ENCODE measurements around the gene S100A2. TPM values are rescaled to one million over a fixed set of nuclear protein-coding genes. Genes with fewer than 3 reads are reported as not detected.

S100A2 gene
- total RNA-seq, 1 donor from 2014 or later, result 0.21 TPM

GRCh38 chr1:153545067-153546055 is 20.3 kb downstream of the S100A2 start, which contains the start of gene S100A4:
TSS of gene S100A4 (minus strand) at chr1:153545806. CDS start at chr1:153544794, 1,012 bp downstream.
- intact Hi-C loops (cut with micrococcal nuclease), result loop anchor here (1.0 to 10.0 kb wide), 5 partner anchors 9 to 419 kb away; partner anchors contain the start of genes CREB3L4, ILF2 and SLC39A1
- peaks cover 27% of the 10 kb centered on the region for H3K36me3 Mint-ChIP-seq (ENCODE audit: low read depth)
- DNase-seq (ENCODE audit: low spot score), result peak; percentile 93
- H3K27me3 Mint-ChIP-seq (ENCODE audit: insufficient read depth), result peaks cover 2% of the 10 kb centered on the region
- peak within 1 kb of the TSS; percentile 99 for H3K27ac Mint-ChIP-seq
- no peaks in the 10 kb centered on the region for H3K9me3 Mint-ChIP-seq
- H3K4me3 Mint-ChIP-seq, result peak within 1 kb of the TSS; percentile 90
- H3K4me1 Mint-ChIP-seq (ENCODE audit: low read depth), result peaks cover 83% of the 10 kb centered on the region

DNA sequence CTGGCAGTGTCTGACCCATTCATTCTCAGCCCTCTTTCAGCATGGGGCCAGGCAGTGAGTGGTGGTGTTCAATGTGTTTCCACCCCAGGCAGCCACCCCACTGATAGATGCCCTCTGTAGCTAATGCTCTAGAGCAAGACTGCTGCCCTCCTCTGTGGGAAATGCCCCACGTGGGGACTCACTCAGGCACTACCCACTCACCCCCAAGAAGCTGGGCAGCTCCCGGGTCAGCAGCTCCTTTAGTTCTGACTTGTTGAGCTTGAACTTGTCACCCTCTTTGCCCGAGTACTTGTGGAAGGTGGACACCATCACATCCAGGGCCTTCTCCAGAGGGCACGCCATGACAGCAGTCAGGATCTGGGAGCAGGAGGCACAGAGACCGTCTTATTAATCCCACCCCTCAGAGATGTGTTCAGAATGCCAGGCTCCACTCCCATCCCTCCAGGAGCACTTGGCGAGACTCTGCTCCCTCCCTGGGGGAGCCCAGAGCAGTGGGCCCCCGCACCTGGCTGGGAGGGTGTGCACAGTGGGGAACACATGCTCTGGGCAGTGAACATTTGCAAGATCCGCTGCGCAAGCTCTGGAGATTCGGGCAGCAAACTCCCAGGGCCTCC is 21.1 kb downstream of the S100A2 start:
- Mint-ChIP-seq H3K36me3 (ENCODE audit: low read depth) (peaks cover 27% of the 10 kb centered on the region), H3K27ac (peak overlapping the region; percentile 99), H3K4me3 (peak overlapping the region; percentile 90), H3K27me3 (ENCODE audit: insufficient read depth) (peaks cover 2% of the 10 kb centered on the region), H3K4me1 (ENCODE audit: low read depth) (peaks cover 91% of the 10 kb centered on the region), H3K9me3 (no peaks in the 10 kb centered on the region)
- intact Hi-C loops (cut with micrococcal nuclease), result loop anchor here (1.0 to 10.0 kb wide), 5 partner anchors 8 to 420 kb away; partner anchors contain the start of genes CREB3L4, ILF2 and SLC39A1
- DNase-seq (ENCODE audit: low spot score), result no peak

DNA sequence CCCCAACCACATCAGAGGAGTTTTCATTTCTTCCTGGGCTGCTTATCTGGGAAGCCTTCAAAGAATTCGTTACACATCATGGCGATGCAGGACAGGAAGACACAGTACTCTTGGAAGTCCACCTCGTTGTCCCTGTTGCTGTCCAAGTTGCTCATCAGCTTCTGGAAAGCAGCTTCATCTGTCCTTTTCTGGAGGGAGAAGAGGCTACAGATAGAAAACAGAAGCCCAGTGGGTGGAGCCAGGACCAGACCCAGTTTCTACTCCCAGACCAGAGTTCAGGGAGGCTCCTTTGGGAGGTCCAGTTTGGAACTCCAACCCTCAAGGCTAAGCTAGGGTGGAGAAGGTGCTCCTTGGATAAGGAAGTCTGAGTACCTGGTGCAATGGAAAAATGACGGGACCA is 21.9 kb downstream of the S100A2 start:
- H3K9me3 Mint-ChIP-seq, result no peaks in the 10 kb centered on the region
- intact Hi-C loops (cut with micrococcal nuclease), result loop anchor here (2.0 to 10.0 kb wide), 2 partner anchors 127 to 421 kb away; partner anchors contain the start of genes CREB3L4, ILF2 and SLC39A1
- peaks cover 27% of the 10 kb centered on the region for H3K36me3 Mint-ChIP-seq (ENCODE audit: low read depth)

DNA sequence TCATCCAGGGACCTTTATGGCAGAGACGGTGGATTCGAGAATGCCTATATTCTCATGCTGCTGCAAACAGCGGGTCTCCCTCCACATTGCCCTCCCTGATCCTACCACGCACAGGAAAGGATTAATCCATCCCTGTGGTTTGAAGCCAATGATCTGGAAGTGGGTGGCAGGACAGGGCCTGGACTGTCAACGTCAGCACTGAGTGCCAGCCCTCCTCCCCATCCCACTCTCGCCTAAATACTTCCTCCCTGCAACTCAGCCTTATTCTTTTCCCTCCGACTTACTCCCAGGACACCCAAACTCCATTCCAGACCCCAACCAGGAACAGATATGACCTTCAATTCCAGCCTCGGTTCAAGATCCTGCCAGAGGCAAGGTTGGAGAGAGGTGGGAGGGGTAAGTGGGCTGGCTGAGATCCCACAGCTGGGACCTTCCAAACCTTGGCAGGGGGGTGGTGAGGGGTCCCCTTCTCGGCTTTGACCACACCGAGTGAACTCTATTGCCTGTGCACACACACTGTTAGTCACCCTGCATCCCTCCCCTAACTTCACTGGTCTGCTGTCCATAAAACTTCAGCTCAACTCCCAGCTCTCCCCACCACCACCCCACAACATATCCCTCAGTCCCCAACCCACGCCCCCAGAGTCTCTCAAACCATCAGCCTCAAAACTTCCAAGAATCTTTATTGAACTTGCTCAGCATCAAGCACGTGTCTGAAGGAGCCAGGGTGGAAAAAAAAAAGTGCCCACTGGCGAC is 22.5 kb downstream of the S100A2 start:
- Mint-ChIP-seq H3K27ac (peak overlapping the region; percentile 85), H3K9me3 (no peaks in the 10 kb centered on the region), H3K27me3 (ENCODE audit: insufficient read depth) (no peaks in the 10 kb centered on the region), H3K4me1 (ENCODE audit: low read depth) (peaks cover 82% of the 10 kb centered on the region), H3K4me3 (peak overlapping the region; percentile 90), H3K36me3 (ENCODE audit: low read depth) (peaks cover 27% of the 10 kb centered on the region)
- DNase-seq (ENCODE audit: low spot score), result no peak
- intact Hi-C loops (cut with micrococcal nuclease), result loop anchor here (10.0 kb wide), 1 partner anchor 422 kb away; the partner anchor contains the start of genes CREB3L4 and SLC39A1

More for the DNA sequence above, 21.9 kb downstream of the S100A2 start:
- H3K27ac Mint-ChIP-seq, result peak overlapping the region; percentile 99
- H3K4me3 Mint-ChIP-seq, result peak overlapping the region; percentile 90
- DNase-seq (ENCODE audit: low spot score), result no peak
- no peaks in the 10 kb centered on the region for H3K27me3 Mint-ChIP-seq (ENCODE audit: insufficient read depth)
- peaks cover 88% of the 10 kb centered on the region for H3K4me1 Mint-ChIP-seq (ENCODE audit: low read depth)

- peak overlapping the region; percentile 41 for H3K4me3 Mint-ChIP-seq
- H3K36me3 Mint-ChIP-seq (ENCODE audit: low read depth), result peaks cover 27% of the 10 kb centered on the region
- H3K27ac Mint-ChIP-seq, result peak overlapping the region; percentile 85
- peaks cover 77% of the 10 kb centered on the region for H3K4me1 Mint-ChIP-seq (ENCODE audit: low read depth)
- no peaks in the 10 kb centered on the region for H3K27me3 Mint-ChIP-seq (ENCODE audit: insufficient read depth)
- intact Hi-C loops (cut with micrococcal nuclease), result loop anchor here (10.0 kb wide), 1 partner anchor 423 kb away; the partner anchor contains the start of genes CREB3L4 and SLC39A1
- DNase-seq (ENCODE audit: low spot score), result no peak
- H3K9me3 Mint-ChIP-seq, result no peaks in the 10 kb centered on the region
Observed at GRCh38 chr1:153541641-153542590, 23.7 kb downstream of the S100A2 start.

- DNase-seq (ENCODE audit: low spot score), result peak; percentile 58
- Mint-ChIP-seq H3K4me3 (peak within 1 kb of the TSS; percentile 72), H3K9me3 (no peaks in the 10 kb centered on the region), H3K4me1 (ENCODE audit: low read depth) (peaks cover 76% of the 10 kb centered on the region), H3K27ac (peak within 1 kb of the TSS; percentile 79), H3K36me3 (ENCODE audit: low read depth) (peaks cover 29% of the 10 kb centered on the region), H3K27me3 (ENCODE audit: insufficient read depth) (no peaks in the 10 kb centered on the region)
- intact Hi-C loops (cut with micrococcal nuclease), result loop anchor here (10.0 kb wide), 1 partner anchor 424 kb away; the partner anchor contains the start of genes CREB3L4 and SLC39A1
Observed at GRCh38 chr1:153540394-153541361, 25.0 kb downstream of the S100A2 start, which contains the start of gene S100A5. TSS of gene S100A5 (minus strand) at chr1:153540934. CDS start at chr1:153540191, 743 bp downstream.

DNA sequence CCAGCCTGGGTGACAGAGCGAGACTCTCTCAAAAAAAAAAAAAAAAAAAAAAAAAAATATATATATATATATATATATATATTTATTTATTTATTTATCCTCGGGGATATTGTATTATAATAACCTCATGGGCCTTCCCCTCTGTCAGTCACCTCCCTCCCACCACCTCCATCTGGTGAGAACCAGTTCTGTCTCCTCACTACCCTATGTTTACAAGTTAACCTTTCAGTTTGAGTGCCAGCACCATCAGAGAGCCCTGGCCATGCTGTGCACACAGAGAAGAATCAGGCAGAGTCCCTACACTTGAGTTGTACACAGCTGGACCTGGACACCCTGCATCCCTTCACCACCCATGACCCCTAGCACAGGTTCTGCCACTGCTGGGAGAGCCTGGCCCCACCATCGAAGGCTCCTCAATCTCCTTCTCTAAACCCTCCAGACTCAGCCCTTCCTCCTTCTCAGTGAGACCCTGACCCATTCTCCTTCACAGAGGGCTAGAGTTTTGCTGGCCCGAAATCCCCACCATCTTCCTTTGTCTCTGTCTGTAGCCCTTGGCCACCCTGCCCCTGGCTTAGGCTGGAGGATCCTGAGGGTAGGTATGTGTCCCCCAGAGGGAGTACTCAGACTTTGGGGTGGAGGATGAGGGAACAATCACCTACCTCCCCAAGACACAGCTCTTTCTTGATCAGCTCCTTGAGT is 26.1 kb downstream of the S100A2 start:
- Mint-ChIP-seq H3K36me3 (ENCODE audit: low read depth) (peaks cover 29% of the 10 kb centered on the region), H3K9me3 (no peaks in the 10 kb centered on the region), H3K27ac (peak overlapping the region; percentile 79), H3K27me3 (ENCODE audit: insufficient read depth) (no peaks in the 10 kb centered on the region), H3K4me3 (peak overlapping the region; percentile 72), H3K4me1 (ENCODE audit: low read depth) (peaks cover 71% of the 10 kb centered on the region)
- no peak for DNase-seq (ENCODE audit: low spot score)
- intact Hi-C loops (cut with micrococcal nuclease), result loop anchor here (10.0 kb wide), 1 partner anchor 425 kb away; the partner anchor contains the start of genes CREB3L4 and SLC39A1

- intact Hi-C loops (cut with micrococcal nuclease), result no loop called here
- peak overlapping the region; percentile 29 for H3K27ac Mint-ChIP-seq
- DNase-seq (ENCODE audit: low spot score), result no peak
- peaks cover 71% of the 10 kb centered on the region for H3K4me1 Mint-ChIP-seq (ENCODE audit: low read depth)
- H3K4me3 Mint-ChIP-seq, result peak overlapping the region; percentile 53
- H3K36me3 Mint-ChIP-seq (ENCODE audit: low read depth), result peaks cover 27% of the 10 kb centered on the region
- H3K9me3 Mint-ChIP-seq, result no peaks in the 10 kb centered on the region
- no peaks in the 10 kb centered on the region for H3K27me3 Mint-ChIP-seq (ENCODE audit: insufficient read depth)
Observed at GRCh38 chr1:153538315-153538821, 27.3 kb downstream of the S100A2 start.

DNA sequence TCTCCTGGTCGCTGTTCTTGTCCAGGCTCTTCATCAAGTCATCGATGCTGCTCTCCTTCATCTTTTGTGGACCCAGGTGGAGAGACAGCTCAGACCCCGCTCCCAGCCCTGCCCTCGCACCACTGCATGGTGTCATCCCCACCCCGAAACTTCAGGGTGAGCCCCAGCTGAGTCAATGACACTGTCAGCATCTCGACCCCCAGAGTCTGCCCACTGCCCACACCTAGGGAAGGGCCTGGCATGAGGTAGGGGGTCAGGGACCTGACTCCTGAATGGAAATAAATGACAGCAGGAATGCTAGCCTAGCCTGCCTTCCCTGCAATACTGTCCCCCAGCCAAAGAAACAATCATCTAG is 28.3 kb downstream of the S100A2 start:
- peaks cover 18% of the 10 kb centered on the region for H3K36me3 Mint-ChIP-seq (ENCODE audit: low read depth)
- intact Hi-C loops (cut with micrococcal nuclease), result no loop called here
- H3K4me1 Mint-ChIP-seq (ENCODE audit: low read depth), result peaks cover 71% of the 10 kb centered on the region
- H3K4me3 Mint-ChIP-seq, result peak overlapping the region; percentile 35
- H3K27me3 Mint-ChIP-seq (ENCODE audit: insufficient read depth), result no peaks in the 10 kb centered on the region
- no peaks in the 10 kb centered on the region for H3K9me3 Mint-ChIP-seq
- DNase-seq (ENCODE audit: low spot score), result no peak
- peak overlapping the region; percentile 96 for H3K27ac Mint-ChIP-seq

Data from activated T-helper 1 cell treated with anti-CD3 and anti-CD28 coated beads, Interleukin-12 subunit alpha, Interleukin-12 subunit beta, Interleukin-2, Interleukin-4 antibody, amounts not matched to agents 30 ng/mL and 10 ng/mL and 1 ng/mL, durations not matched to agents 14 hours and 24 hours and 36 hours (primary cell).